ENCODE results near the gene AP4M1.

Gene AP4M1

GRCh38 chr7:100059251-100059739 is 42.1 kb upstream of the AP4M1 start:
- no peak overlapping the region for H3K9ac ChIP-seq (ENCODE audit: low read depth, low read length, poor library complexity, severe bottlenecking)
- no peaks in the 10 kb centered on the region for H3K79me2 ChIP-seq (ENCODE audit: insufficient read depth, low read length)
- no peak overlapping the region for H3K4me3 ChIP-seq (ENCODE audit: low read length, poor library complexity, severe bottlenecking)
- H3K9me2 ChIP-seq (replicated peaks; ENCODE audit: low read depth, low read length): no peaks in the 10 kb centered on the region
- TF ChIP-seq EZH2phosphoT487 (IDR thresholded peaks at IDR 0.05; ENCODE audit: borderline replicate concordance): no peak
- H3K27me3 ChIP-seq (ENCODE audit: insufficient read depth, low read length, poor library complexity, severe bottlenecking): no peaks in the 10 kb centered on the region
- H4K20me1 ChIP-seq (ENCODE audit: insufficient read depth, low read length, poor library complexity, severe bottlenecking): no peaks in the 10 kb centered on the region
- H3K4me2 ChIP-seq (ENCODE audit: low read depth, low read length, poor library complexity, severe bottlenecking): no peak overlapping the region
- no peak overlapping the region for H2AFZ ChIP-seq (ENCODE audit: low read length)
- H3K36me3 ChIP-seq (ENCODE audit: insufficient read depth, low read length): peaks cover 22% of the 10 kb centered on the region; the same call in 1 of the 2 replicates
- H3F3A ChIP-seq (ENCODE audit: low read depth): no peaks in the 10 kb centered on the region
- no peaks in the 10 kb centered on the region for H3K4me1 ChIP-seq (ENCODE audit: insufficient read depth, low read length, poor library complexity, severe bottlenecking)
- H3K9me3 ChIP-seq (ENCODE audit: insufficient read depth, low read depth, low read length): no peaks in the 10 kb centered on the region

GRCh38 chr7:100061518-100062193 is 39.8 kb upstream of the AP4M1 start:
- H3F3A ChIP-seq (ENCODE audit: low read depth): no peaks in the 10 kb centered on the region
- H3K4me3 ChIP-seq (ENCODE audit: low read length, poor library complexity, severe bottlenecking): no peak overlapping the region
- H2AFZ ChIP-seq (ENCODE audit: low read length): no peak overlapping the region
- no peaks in the 10 kb centered on the region for H3K4me1 ChIP-seq (ENCODE audit: insufficient read depth, low read length, poor library complexity, severe bottlenecking)
- H3K79me2 ChIP-seq (ENCODE audit: insufficient read depth, low read length): no peaks in the 10 kb centered on the region
- H4K20me1 ChIP-seq (ENCODE audit: insufficient read depth, low read length, poor library complexity, severe bottlenecking): no peaks in the 10 kb centered on the region
- no peak overlapping the region for H3K9ac ChIP-seq (ENCODE audit: low read depth, low read length, poor library complexity, severe bottlenecking)
- H3K4me2 ChIP-seq (ENCODE audit: low read depth, low read length, poor library complexity, severe bottlenecking): no peak overlapping the region
- no peaks in the 10 kb centered on the region for H3K27me3 ChIP-seq (ENCODE audit: insufficient read depth, low read length, poor library complexity, severe bottlenecking)
- no peaks in the 10 kb centered on the region for H3K9me3 ChIP-seq (ENCODE audit: insufficient read depth, low read depth, low read length)
- H3K9me2 ChIP-seq (replicated peaks; ENCODE audit: low read depth, low read length): no peaks in the 10 kb centered on the region
- TF ChIP-seq CTCF (conservative IDR thresholded peaks at IDR 0.05; ENCODE audit: low read length) (no peak), EZH2phosphoT487 (IDR thresholded peaks at IDR 0.05; ENCODE audit: borderline replicate concordance) (no peak)
- H3K36me3 ChIP-seq (ENCODE audit: insufficient read depth, low read length): peaks cover 27% of the 10 kb centered on the region; the same call in 1 of the 2 replicates

GRCh38 chr7:100063376-100063775 is 38.1 kb upstream of the AP4M1 start:
- no peak overlapping the region for H3K4me3 ChIP-seq (ENCODE audit: low read length, poor library complexity, severe bottlenecking)
- H3K79me2 ChIP-seq (ENCODE audit: insufficient read depth, low read length): no peaks in the 10 kb centered on the region
- H3K9me2 ChIP-seq (replicated peaks; ENCODE audit: low read depth, low read length): no peaks in the 10 kb centered on the region
- no peaks in the 10 kb centered on the region for H3K27me3 ChIP-seq (ENCODE audit: insufficient read depth, low read length, poor library complexity, severe bottlenecking)
- peaks cover 15% of the 10 kb centered on the region; the same call in 1 of the 2 replicates for H3K36me3 ChIP-seq (ENCODE audit: insufficient read depth, low read length)
- H4K20me1 ChIP-seq (ENCODE audit: insufficient read depth, low read length, poor library complexity, severe bottlenecking): no peaks in the 10 kb centered on the region
- no peaks in the 10 kb centered on the region for H3K9me3 ChIP-seq (ENCODE audit: insufficient read depth, low read depth, low read length)
- no peaks in the 10 kb centered on the region for H3K4me1 ChIP-seq (ENCODE audit: insufficient read depth, low read length, poor library complexity, severe bottlenecking)
- no peak overlapping the region for H3K9ac ChIP-seq (ENCODE audit: low read depth, low read length, poor library complexity, severe bottlenecking)
- H3F3A ChIP-seq (ENCODE audit: low read depth): no peaks in the 10 kb centered on the region
- TF ChIP-seq CTCF (conservative IDR thresholded peaks at IDR 0.05; ENCODE audit: low read length): no peak
- TF ChIP-seq EZH2phosphoT487 (IDR thresholded peaks at IDR 0.05; ENCODE audit: borderline replicate concordance): no peak
- H2AFZ ChIP-seq (ENCODE audit: low read length): no peak overlapping the region
- no peak overlapping the region for H3K4me2 ChIP-seq (ENCODE audit: low read depth, low read length, poor library complexity, severe bottlenecking)

- no peaks in the 10 kb centered on the region for H3K9me3 ChIP-seq (ENCODE audit: insufficient read depth, low read depth, low read length)
- no peaks in the 10 kb centered on the region for H4K20me1 ChIP-seq (ENCODE audit: insufficient read depth, low read length, poor library complexity, severe bottlenecking)
- H3K9me2 ChIP-seq (replicated peaks; ENCODE audit: low read depth, low read length): no peaks in the 10 kb centered on the region
- no peaks in the 10 kb centered on the region for H3F3A ChIP-seq (ENCODE audit: low read depth)
- no peaks in the 10 kb centered on the region for H3K4me1 ChIP-seq (ENCODE audit: insufficient read depth, low read length, poor library complexity, severe bottlenecking)
- no peak overlapping the region for H3K4me3 ChIP-seq (ENCODE audit: low read length, poor library complexity, severe bottlenecking)
- peaks cover 14% of the 10 kb centered on the region; the same call in 1 of the 2 replicates for H3K36me3 ChIP-seq (ENCODE audit: insufficient read depth, low read length)
- TF ChIP-seq EZH2phosphoT487 (IDR thresholded peaks at IDR 0.05; ENCODE audit: borderline replicate concordance) (no peak), CTCF (conservative IDR thresholded peaks at IDR 0.05; ENCODE audit: low read length) (no peak)
- H3K4me2 ChIP-seq (ENCODE audit: low read depth, low read length, poor library complexity, severe bottlenecking): no peak overlapping the region
- no peaks in the 10 kb centered on the region for H3K27me3 ChIP-seq (ENCODE audit: insufficient read depth, low read length, poor library complexity, severe bottlenecking)
- no peak overlapping the region for H2AFZ ChIP-seq (ENCODE audit: low read length)
- no peaks in the 10 kb centered on the region for H3K79me2 ChIP-seq (ENCODE audit: insufficient read depth, low read length)
- H3K9ac ChIP-seq (ENCODE audit: low read depth, low read length, poor library complexity, severe bottlenecking): no peak overlapping the region
Measured at GRCh38 chr7:100064162-100064561, 37.3 kb upstream of the AP4M1 start.

Data from Loucy (cell line).